ENCODE results near the gene OR52B2.
"Not testable (repeated sequence)": the region's sequence is repeated elsewhere in the genome, so short reads cannot be mapped to it uniquely, and the experiment has no call there.

OR52B2 gene

GRCh38 chr11:6152126-6152525 lies 18.0 kb downstream of the OR52B2 start:
- no peak for DNase-seq (ENCODE audit: low read depth in 2 of 2)

GRCh38 chr11:6151117-6151516 lies 19.0 kb downstream of the OR52B2 start:
- no peak for DNase-seq (ENCODE audit: low read depth in 2 of 2)

- DNase-seq (ENCODE audit: low read depth in 2 of 2): not testable (repeated sequence)
These were observed 26.4 kb downstream of the OR52B2 start for GRCh38 chr11:6143737-6144136.

GRCh38 chr11:6142936-6143335 lies 27.2 kb downstream of the OR52B2 start:
- no peak for DNase-seq (ENCODE audit: low read depth in 2 of 2)

- DNase-seq (ENCODE audit: low read depth in 2 of 2): not testable (repeated sequence)
These were observed 34.2 kb downstream of the OR52B2 start for GRCh38 chr11:6135936-6136335.

- no peak for DNase-seq (ENCODE audit: low read depth in 2 of 2)
These were observed 37.7 kb downstream of the OR52B2 start for GRCh38 chr11:6132431-6132830.

GRCh38 chr11:6129635-6130034 lies 40.5 kb downstream of the OR52B2 start:
- no peak for DNase-seq (ENCODE audit: low read depth in 2 of 2)

- no peak for DNase-seq (ENCODE audit: low read depth in 2 of 2)
These were observed 41.1 kb downstream of the OR52B2 start for GRCh38 chr11:6129011-6129410.

GRCh38 chr11:6127881-6128280 lies 42.2 kb downstream of the OR52B2 start:
- DNase-seq (ENCODE audit: low read depth in 2 of 2): no peak

- no peak for DNase-seq (ENCODE audit: low read depth in 2 of 2)
These were observed 45.9 kb downstream of the OR52B2 start for GRCh38 chr11:6124245-6124644.
